GM21526 (cell line): ENCODE data around the gene CUX1.

Source experiments
- ATAC-seq: cut with Tn5 transposase; IDR thresholded peaks from one replicate; pipeline ENCODE4 v1.9.1; 2021; ENCODE audit warnings: moderate library complexity; ENCODE audit not compliant: unreplicated experiment, low FRiP score

CUX1 gene

DNA sequence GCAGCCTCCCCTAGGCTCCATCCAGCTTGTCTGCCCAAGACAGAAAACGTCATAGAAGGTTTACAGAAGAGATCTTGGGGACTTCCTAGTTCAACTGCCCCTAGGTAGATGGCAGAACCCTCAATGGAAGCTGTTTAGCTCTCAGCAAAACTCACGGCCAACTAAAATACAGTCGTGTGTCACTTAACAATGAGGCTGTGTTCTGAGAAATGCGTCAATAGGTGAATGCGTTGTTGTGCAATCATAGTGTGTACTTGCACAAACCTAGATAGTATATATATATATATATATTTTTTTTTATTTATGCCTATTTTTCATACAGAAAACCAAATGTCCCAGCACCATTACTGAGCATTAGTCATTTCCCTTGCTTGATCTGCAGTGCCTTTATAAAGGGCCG lies 368.9 kb downstream of the CUX1 start:
- ATAC-seq = no peak

DNA sequence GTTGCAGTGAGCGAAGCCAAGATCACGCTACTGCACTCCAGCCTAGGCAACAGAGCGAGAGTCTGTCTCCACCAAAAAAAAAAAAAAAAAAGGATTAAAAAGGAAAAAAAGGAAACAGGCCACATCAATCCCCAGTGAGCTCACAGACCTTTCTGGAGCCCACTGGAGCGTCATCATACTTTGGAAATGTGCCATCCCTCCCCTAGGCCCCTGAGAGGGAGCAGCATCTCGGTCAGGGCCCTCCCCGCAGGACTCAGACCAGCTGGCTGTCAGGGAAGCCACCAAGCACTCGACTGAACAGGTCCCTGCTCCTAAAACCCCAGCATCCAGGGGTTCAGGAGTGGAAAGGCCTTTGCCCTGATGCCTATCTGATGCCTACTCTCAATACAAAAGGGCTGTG lies 371.3 kb downstream of the CUX1 start:
- no peak for ATAC-seq

DNA sequence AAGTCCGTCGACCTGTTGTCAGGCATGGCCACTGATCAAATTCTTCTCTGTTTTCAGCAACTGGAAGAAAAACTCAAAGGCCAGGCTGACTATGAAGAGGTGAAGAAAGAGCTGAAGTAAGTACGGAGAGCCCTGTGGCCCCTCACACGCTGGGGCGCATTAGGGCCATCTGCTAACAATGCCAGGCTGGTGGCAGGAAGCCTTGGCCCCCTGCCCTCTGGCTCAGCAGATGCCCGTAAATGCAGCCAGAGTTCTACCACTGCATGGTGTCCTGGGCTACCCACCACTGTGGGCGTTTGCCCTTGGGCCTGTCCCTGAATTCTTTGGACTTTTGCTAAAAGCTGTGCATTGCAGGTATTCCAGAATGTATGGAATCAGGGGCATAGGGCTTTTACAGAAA lies 372.3 kb downstream of the CUX1 start:
- no peak for ATAC-seq

DNA sequence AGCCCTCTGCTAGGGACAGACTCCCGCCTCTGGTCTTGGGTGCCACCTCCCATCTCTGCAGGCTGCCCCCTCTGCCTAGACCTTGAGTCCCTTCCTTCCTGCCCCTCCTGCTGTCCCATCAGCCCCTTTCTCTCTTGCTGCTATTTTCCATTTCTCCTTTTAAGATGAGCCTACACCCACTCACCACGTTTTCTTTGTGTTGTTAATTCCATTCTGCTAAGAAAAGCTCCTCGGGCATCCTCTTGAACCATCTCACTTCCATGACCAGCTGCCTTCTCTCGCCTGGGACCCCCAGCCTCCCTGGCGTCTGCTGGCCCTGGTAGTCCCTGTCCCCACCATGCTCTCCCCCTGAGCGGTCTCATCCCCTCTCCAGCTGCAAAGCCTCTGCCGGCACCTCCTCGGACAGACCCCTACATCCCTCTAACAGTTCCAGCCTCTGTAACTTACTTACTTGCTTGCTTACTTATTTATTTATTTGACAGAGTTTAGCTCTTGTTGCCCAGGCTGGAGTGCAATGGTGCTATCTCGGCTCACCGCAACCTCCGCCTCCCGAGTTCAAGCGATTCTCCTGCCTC lies 373.4 kb downstream of the CUX1 start:
- no peak for ATAC-seq

DNA sequence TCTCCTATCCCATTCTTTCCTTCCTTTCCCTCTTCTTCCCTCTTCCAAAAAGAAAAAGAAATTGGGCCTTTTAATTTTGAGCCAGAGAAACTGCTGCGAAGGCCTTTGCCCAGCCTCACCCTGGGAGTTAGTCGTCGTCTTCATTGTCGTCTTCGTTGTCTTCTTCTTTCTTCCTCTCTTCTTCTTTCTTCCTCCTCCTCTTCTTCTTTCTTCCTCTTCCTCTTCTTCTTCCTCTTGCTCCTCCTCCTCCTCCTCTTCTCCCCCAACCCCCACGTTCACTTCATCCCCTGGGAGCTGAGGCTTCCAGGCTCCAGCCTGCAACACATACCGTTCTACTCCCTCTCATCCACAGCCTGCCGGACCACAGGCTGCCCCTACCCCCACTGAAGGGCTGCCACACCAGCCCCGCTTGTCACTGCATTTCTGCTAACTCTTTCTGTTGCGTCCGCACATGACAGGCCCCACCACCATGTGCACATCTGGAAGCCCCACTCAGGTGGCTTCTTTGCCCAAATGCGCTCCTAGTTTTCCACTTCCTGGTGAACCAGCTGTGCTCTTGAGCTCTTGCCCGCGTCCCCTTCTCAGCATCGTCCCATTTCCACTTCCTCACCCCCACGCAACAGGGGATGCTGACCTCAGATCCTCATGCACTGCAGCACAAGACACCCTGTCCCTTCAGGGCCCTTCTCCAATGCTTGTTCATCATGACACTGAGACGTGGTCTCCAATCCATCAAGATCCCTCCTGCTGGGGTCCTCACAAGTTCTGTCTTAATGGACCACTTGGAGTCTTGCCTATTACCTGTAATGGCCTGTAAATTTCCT lies 374.3 kb downstream of the CUX1 start:
- ATAC-seq = no peak

DNA sequence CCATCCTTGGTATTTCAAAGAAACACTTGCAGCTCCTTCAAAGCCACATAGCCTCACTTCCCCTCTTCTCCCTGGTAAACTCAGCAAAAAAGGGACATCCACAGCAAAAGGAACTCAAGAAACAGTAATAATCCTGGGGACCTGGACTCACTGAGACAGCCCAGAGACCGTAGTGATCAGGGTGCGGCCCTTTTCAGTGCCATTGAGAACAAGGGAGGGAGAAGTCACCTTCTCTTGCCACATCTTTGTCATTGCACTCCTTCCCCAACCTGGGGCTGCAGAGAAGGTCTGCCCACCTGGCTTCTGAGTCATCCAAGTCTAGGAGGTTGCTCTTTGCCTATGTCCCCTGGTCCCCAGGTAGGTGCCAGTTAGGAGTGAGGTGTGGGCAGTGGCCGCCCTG lies 375.4 kb downstream of the CUX1 start:
- ATAC-seq = no peak

DNA sequence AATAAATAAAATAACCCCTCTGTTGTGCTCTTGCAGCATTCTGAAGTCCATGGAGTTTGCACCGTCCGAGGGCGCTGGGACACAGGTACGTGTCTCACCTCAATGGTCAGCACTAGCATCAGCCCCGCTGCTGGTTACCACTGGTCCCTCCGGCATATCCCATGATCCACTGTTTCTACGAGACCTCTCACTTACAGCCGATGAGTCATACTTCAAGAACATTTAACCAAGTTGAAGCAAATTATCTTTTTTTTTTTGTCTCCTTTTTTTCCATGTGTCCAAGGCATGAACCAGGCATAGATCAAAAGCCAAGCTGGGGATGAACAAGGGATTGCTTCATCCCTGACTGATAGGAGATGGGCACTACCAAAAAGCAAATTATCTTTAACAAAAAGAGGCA lies 376.4 kb downstream of the CUX1 start:
- no peak for ATAC-seq

DNA sequence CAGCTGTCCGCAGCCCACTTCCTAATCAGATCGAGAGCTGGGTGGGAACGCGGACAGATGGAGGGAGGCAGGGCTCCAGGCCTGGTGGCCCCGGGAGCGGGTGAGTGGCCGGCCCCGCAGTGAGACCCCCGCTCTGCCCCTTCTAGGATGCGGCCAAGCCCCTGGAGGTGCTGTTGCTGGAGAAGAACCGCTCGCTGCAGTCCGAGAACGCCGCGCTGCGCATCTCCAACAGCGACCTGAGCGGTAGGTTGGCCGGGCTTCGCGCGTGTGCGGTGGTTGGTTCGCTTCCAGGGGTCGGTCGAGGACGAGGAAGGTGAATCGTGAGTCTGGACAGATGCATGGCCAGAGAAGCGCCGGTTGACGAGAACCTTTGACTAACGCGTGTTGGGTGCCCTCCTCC lies 377.9 kb downstream of the CUX1 start:
- ATAC-seq = no peak

DNA sequence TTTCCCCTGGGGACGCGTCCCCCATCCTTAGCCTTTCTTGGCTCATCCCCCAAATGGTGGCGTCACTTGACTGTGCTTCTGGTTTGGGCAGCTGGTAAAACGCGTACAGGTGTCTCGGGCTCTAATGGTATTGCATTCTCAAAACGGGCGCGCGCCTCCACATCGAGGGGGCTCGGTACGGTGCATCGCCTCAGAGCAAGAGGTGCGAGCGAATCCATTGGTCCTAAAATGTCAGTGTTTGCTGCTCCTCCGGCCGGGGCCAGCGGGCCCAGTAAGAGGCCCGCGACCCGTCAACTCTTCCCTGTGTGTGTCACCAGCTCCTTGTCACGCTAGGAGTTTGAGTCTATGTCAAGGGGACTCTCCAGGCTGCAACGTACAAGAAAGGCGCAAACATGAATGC lies 378.6 kb downstream of the CUX1 start:
- ATAC-seq = no peak

DNA sequence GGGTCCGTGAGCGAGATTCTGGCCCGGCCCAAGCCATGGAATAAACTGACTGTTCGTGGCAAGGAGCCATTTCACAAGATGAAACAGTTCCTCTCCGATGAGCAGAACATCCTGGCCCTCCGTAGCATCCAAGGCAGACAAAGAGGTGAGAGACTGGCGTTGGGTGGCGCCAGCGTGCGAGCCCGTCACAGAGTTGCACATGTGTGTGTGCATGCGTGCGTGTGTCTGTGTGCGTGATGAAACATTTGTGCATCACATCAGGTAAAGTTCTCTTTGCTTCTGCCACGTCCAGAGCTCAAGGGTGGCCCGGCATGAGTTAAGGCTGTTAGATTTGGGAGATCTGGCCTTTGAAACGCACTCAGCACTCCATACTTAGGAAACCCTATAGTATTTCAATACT lies 379.7 kb downstream of the CUX1 start:
- ATAC-seq = no peak

DNA sequence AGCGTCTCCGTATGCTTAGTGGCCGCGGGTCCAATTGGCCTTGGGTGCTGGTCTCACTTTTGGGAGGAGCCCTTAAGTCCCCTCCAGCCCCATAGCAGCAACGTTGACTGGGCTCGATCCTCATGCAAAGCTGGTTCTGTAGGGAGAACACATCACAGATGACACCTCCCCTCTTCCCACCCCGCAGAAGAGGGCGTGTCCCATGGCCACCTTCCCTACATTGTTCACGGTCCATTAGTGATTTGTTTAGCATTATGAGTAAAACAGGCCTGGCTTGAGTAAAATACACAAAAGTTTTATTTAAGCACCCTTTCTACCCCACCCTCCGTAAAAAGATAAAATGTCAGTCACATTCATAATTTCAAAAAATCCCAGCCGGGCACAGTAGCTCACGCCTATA lies 380.2 kb downstream of the CUX1 start:
- no peak for ATAC-seq

DNA sequence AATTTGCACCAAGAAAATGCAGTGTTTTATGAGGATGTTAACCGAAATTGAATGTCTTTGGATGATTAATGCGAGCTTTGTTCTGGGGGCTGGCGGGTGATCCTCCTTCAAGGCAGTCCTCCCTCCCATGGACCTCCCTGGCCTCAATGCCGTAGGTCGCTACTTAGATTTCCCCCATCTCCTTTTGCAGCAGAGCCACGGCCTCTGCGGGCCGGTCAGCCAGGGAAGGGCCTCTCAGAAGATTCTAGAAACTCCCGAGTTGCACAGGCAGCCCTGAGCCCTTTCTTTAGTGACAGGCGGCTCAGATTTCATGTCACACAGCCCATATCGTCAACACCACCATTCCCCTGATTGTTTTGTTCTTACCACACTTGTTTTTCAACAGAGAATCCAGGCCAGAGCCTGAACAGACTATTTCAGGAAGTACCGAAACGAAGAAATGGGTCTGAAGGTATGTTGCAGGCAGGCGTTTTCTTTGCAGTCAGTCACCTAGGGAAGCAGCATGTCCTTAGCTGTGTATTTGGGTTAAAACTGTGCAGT lies 381.1 kb downstream of the CUX1 start:
- no peak for ATAC-seq

DNA sequence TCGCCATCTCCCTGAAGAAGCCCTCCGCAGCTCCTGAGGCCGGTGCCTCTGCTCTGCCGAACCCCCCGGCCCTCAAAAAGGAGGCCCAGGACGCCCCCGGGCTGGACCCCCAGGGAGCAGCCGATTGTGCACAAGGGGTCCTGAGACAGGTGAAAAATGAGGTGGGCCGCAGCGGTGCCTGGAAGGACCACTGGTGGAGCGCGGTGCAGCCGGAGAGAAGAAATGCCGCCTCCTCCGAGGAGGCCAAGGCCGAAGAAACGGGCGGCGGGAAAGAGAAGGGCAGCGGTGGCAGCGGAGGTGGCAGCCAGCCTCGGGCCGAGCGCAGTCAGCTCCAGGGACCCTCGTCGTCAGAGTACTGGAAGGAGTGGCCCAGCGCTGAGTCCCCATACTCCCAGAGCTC lies 384.1 kb downstream of the CUX1 start:
- ATAC-seq = no peak

DNA sequence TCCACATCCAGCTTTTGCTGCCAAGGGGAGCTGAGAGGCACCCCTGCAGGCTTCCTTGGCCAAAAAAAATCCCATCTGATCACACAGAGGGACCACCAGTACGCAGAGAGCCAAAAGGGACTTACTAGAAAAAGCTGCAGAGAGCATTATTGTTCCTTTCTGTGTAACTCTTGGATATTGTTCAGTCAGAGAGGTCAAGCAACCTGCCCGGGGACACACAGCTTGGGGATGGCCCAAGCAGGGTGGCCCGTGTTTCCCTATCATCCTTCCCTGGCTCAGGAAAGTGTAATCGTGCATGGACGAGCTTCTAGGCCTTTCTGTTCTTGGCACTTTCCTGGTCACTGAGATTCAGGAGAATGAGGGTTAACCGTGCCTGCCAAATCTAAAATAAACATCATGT lies 385.1 kb downstream of the CUX1 start:
- no peak for ATAC-seq

DNA sequence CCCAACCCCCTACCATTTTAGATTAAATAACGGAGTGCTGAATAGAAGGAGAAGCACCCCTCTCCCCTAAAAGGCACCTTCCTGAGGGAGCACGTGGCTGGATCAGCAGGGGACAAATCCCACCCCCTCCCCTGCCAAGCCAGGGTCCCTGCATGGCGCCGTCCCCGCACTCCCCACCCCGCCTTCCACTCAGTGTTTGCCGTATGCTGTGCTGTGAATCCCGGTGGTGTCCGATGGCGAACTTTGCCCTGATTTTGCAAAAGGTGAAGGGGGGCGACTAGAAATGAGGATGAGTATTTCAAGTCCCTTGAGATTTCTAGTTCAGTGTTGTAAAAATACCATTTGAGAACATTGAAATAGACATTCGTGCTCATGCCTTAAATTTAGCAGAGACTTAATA lies 385.8 kb downstream of the CUX1 start:
- no peak for ATAC-seq

DNA sequence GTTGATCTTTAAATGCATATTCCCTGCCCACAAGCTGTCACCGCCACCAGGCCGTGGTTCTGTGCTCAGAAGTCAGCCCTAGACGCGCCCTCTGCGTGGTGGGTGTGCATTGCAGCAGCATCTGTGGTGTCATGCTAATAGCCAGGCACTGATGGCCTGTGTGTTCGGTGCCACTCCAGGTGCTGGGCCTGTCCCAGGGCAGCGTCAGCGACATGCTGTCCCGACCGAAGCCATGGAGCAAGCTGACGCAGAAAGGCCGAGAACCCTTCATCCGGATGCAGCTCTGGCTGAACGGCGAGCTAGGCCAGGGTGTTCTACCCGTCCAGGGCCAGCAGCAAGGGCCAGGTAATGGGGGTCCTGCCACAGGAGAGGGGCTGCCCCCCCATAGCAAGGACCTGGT lies 386.8 kb downstream of the CUX1 start:
- ATAC-seq = no peak

DNA sequence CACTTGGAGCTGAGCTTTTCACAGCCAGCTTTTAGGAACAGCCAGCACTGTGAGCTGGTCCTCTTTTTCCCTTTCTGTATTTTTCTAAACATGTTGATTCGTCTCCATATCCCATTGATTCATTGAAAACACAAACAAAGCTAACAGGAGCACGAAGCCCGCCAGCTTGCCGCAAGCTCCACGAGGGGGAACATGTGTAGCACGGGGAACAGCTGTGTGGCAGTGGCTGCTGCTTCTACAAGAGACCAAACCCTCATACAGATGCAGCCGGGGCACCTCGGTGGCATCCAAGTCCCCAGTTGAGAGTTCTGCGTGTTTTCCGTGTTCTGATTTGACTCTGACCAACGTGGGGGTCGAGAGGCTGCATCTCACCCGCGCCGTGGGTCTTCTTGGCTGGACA lies 388.5 kb downstream of the CUX1 start:
- ATAC-seq = no peak

DNA sequence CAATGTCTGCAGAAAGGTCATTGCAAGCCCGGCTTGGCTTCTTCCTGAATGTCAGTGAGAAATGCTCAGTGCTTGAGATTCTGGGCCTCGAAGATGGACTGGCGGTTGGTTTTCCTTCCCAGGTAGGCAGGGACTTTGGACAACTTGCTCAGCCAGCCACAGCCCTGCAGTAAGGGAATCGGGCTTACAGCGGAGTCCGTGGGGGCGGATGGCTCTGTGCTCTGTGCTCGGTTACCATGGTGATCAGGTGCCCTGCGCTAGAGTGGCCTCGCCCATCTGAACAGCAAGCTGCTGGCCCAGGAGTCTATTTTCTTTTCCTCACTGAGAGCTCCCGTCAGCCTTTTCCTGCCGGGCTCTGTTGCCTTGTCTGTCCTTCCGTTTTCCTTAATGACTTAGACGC lies 391.4 kb downstream of the CUX1 start:
- no peak for ATAC-seq

DNA sequence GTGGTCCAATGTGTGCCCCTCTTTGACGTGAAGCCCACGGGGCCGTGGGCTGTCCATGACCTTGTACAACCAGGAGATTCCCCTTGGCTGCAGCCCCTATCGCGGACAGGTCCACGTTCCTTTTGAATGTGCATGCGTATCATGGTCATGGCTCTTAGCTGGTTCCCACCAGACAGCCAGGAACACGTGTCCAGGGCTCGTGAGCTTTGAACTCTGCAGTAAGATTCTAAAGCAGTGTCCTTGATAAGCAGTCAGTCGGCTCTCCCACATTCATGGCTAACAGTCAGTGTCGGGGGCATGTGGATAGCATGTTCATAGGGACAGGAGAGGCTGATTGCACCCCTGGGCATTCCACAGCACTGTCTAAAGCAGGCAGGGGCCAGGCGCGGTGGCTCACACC lies 393.4 kb downstream of the CUX1 start:
- no peak for ATAC-seq

DNA sequence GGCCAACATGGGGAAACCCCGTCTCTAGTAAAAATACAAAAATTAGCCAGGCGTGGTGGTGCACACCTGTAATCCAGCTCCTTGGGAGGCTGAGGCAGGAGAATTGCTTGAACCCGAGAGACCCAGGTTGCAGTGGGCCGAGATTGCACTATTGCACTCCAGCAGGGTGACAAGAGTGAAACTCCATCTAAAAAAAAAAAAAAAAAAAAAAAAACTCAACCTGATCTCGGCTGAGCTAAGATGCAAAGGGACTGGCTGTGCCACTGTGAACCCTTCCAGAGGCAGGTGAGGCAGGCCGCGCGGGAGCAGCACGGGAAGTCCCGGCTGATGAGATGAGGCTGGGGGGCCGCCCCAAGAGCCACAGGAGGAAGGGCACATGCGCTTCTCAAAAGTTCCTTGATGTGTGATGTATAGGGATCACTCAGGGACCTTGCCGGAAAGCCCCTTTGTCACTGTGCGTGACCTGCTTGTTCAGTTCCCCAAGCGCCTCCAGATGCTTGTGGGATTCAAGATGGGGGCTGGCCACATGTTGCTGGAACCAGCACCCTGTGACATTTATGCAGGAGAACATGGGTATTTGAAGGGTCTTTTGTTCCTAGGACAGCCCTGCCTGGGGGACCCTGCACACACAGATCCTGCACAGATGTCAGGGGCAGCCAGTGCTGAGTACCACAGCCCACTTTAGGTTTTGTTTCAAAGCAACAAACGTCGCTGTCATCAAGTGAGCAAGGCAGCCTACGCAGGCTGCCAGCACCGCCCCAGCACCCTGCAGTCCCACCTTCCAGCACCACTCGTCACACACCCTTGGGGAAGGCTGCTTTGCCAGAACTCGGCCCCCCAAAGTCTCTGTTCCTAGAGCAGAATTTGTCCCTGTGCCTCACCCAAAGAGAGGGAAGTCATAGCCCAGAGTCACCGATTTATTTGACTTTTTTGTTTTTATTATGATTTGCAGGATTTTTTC lies 394.4 kb downstream of the CUX1 start:
- ATAC-seq = no peak

DNA sequence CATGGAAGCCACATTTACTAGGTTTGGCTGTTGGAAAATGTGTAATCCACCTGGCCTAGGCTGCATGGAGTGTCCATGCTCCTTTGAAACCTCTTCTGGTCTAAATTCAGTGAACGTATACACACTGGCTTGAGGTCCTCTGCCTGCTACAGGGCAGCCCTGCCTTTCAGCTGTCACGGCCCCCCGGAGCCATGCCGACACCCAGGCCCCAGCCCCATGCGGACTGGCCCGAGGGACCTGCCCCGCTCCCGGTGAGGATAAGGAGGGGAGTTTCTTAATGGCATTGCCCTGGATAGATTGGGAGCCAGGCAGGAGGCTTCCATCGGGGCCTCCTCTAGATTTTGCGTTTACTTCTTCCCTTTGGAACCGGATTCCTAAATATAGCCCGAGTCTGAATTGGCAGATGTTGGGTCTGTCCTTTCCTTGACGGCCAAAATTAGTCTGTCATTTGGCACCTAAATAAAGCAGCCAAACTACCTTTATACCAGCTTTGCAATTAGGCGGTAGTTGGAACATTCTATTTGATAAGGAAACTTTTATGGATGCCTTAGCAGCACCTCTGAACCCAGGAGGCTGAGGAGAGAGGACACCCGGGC lies 397.1 kb downstream of the CUX1 start:
- ATAC-seq = no peak
